Measurements from ENCODE around the gene RAB11B. TPM values are rescaled to one million over a fixed set of nuclear protein-coding genes. Genes with fewer than 3 reads are reported as not detected.

Gene RAB11B
- total and polyA plus RNA-seq, 9 donors, result 20.8 to 142 (median 102) TPM

DNA sequence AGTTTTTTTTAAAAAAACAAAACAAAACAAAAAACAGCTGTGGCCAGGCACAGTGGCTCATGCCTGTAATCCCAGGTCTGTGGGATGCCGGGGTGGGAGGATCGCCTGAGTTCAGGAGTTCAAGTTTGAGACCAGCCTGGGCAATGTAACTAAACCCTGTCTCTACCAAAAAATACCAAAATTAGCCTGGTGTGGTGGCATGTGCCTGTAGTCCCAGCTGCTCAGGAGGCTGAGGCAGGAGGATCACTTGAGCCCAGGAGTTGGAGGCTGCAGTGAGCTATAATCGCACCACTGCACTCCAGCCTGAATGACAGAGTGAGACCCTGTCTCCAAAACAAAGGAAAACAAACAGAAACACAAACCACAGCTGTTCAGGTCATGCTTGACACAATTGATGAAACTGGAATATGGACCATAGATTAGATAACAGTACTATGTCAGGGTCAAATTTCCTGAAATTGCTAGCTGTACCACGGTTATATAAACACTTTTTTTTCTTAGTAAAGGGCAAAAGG lies 33.1 kb upstream of the RAB11B start:
- peak in 1 of 5 donors; percentile 5 for DNase-seq
- intact Hi-C loops (cut with DNase I), result loop anchor here in 1 of 4 donors (5.0 kb wide), 1 partner anchor 150 kb away; no protein-coding TSS in a partner anchor
- H3K27me3 ChIP-seq, result no peaks in the 10 kb centered on the region
- WGBS, 3 donors, result 39 to 54% (median 46%) methylated on average over 4 of the region's 4 CpGs
- no peak overlapping the region for H3K4me3 ChIP-seq
- H3K9me3 ChIP-seq, result no peaks in the 10 kb centered on the region
- no peak overlapping the region for H3K27ac ChIP-seq
- TF ChIP-seq EP300 (IDR thresholded peaks at IDR 0.05) (no peak), POLR2A (IDR thresholded peaks at IDR 0.05) (no peak)
- TF ChIP-seq, protein P1, sequence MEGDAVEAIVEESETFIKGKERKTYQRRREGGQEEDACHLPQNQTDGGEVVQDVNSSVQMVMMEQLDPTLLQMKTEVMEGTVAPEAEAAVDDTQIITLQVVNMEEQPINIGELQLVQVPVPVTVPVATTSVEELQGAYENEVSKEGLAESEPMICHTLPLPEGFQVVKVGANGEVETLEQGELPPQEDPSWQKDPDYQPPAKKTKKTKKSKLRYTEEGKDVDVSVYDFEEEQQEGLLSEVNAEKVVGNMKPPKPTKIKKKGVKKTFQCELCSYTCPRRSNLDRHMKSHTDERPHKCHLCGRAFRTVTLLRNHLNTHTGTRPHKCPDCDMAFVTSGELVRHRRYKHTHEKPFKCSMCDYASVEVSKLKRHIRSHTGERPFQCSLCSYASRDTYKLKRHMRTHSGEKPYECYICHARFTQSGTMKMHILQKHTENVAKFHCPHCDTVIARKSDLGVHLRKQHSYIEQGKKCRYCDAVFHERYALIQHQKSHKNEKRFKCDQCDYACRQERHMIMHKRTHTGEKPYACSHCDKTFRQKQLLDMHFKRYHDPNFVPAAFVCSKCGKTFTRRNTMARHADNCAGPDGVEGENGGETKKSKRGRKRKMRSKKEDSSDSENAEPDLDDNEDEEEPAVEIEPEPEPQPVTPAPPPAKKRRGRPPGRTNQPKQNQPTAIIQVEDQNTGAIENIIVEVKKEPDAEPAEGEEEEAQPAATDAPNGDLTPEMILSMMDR (IDR thresholded peaks at IDR 0.05), result no peak
- peaks cover 7% of the 10 kb centered on the region for H3K4me1 ChIP-seq (ENCODE audit: insufficient read depth)
- no peaks in the 10 kb centered on the region for H3K36me3 ChIP-seq

GRCh38 chr19:8358948-8359347 lies 31.2 kb upstream of the RAB11B start:
- H3K9me3 ChIP-seq, result no peaks in the 10 kb centered on the region
- H3K27me3 ChIP-seq, result no peaks in the 10 kb centered on the region
- H3K4me1 ChIP-seq (ENCODE audit: insufficient read depth), result peaks cover 11% of the 10 kb centered on the region
- WGBS, 3 donors, result 87 to 91% (median 89%) methylated on average over 6 of the region's 6 CpGs
- DNase-seq, result no peak
- TF ChIP-seq POLR2A (IDR thresholded peaks at IDR 0.05), result no peak
- TF ChIP-seq, protein P1 (IDR thresholded peaks at IDR 0.05), result no peak
- no peak for TF ChIP-seq EP300 (IDR thresholded peaks at IDR 0.05)
- intact Hi-C loops (cut with DNase I), result loop anchor here in 1 of 4 donors (5.0 kb wide), 1 partner anchor 148 kb away; no protein-coding TSS in a partner anchor
- H3K36me3 ChIP-seq, result no peaks in the 10 kb centered on the region
- no peak overlapping the region for H3K27ac ChIP-seq
- no peak overlapping the region for H3K4me3 ChIP-seq

DNA sequence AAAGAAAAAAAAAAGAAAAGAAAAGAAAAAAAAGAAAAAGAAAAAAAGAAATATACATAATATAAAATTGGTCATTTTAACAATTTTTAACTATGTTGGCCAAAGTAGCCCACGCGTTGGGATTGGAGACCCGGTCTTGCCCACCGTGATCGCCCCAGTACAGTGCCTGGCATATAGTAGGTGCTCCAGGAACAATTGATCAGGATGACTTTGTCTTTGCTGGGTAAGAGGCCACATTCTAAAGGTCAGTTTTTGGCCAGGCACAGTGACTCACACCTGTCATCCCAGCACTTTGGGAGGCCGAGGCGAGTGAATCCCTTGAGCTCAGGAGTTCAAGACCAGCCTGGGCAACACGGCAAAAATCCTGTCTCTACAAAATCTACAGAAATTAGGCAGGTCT lies 30.0 kb upstream of the RAB11B start:
- Histone ChIP-seq H3K4me1 (ENCODE audit: insufficient read depth) (peaks cover 14% of the 10 kb centered on the region), H3K4me3 (no peak overlapping the region), H3K9me3 (no peaks in the 10 kb centered on the region), H3K27me3 (no peaks in the 10 kb centered on the region), H3K36me3 (no peaks in the 10 kb centered on the region), H3K27ac (no peak overlapping the region)
- TF ChIP-seq, protein P1 (IDR thresholded peaks at IDR 0.05), result no peak
- TF ChIP-seq POLR2A (IDR thresholded peaks at IDR 0.05), result no peak
- TF ChIP-seq EP300 (IDR thresholded peaks at IDR 0.05), result no peak
- intact Hi-C loops (cut with DNase I), result no loop called here
- WGBS, 3 donors, result 75 to 85% (median 82%) methylated on average over 8 of the region's 8 CpGs
- peak in 1 of 5 donors; percentile 13 for DNase-seq

DNA sequence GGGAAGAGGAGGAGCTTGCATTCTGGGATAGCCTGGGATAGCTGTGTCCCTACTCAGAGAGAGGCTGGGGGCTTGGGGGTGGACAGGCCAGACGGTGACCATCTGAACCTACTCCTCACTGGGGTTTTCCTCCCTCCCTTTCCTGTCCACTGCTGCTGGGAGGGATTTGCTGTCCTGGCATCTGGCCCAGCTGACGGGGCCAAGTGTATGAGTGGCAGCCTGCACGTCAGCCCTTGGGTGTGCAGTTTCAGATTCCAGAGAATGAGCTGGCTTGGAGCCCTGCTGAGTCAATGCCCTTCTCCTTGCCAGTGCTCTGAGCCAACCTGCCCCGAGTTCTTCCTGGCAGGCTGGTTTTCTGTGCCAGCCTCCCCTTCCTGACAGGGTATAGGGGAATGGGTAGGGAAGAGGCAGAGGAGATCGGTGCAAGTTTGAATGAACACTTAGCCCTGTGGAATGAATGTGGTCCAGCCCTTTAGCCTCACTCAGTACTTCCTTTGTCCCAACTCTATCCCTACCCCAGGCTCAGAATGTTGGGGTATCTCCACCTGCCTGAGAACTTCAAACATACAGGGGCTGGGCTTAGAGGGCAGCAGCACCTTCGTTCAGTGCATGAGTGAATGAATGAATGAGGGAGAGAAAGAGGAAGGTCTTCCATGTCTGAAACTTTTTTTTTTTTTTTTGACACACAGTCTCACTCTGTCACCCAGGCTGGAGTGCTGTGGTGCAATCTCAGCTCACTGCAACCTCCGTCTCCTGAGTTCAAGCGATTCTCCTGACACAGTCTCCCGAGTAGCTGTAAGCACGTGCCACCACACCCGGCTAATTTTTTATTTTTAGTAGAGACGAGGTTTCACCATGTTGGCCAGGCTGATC lies 28.0 kb upstream of the RAB11B start:
- intact Hi-C loops (cut with DNase I), result no loop called here
- Histone ChIP-seq H3K4me3 (no peak overlapping the region), H3K4me1 (ENCODE audit: insufficient read depth) (peaks cover 24% of the 10 kb centered on the region)

More for the DNA sequence above, 28.0 kb upstream of the RAB11B start:
- no peaks in the 10 kb centered on the region for H3K36me3 ChIP-seq
- no peaks in the 10 kb centered on the region for H3K9me3 ChIP-seq
- 39 to 52% (median 49%) methylated on average over 12 of the region's 12 CpGs for WGBS, 3 donors
- H3K27me3 ChIP-seq, result no peaks in the 10 kb centered on the region
- peak; percentile 58 to 86 (median 76) for DNase-seq
- TF ChIP-seq, protein P1 (IDR thresholded peaks at IDR 0.05), result no peak
- TF ChIP-seq POLR2A (IDR thresholded peaks at IDR 0.05) (no peak), EP300 (IDR thresholded peaks at IDR 0.05) (peak; percentile 76)
- no peak overlapping the region for H3K27ac ChIP-seq

Data from ovary (tissue), 9 donors.